Ishikawa (cell line): ENCODE results near the gene PRDM16.

Source experiments
- EP300 ChIP-seq: IDR thresholded peaks from 2 replicates; pipeline ENCODE4 v1.6.1; 2012; ENCODE audit warnings: borderline replicate concordance
- FOXM1 ChIP-seq: IDR thresholded peaks from 2 replicates; pipeline ENCODE4 v1.6.1; 2012; ENCODE audit warnings: low read depth, borderline replicate concordance
- MAX ChIP-seq: IDR thresholded peaks from 2 replicates; pipeline ENCODE4 v1.6.1; 2012
- REST ChIP-seq: IDR thresholded peaks from 2 replicates; pipeline ENCODE4 v1.6.1; 2012; ENCODE audit warnings: low read depth, mild to moderate bottlenecking
- TAF1 ChIP-seq: IDR thresholded peaks from 2 replicates; pipeline ENCODE4 v1.6.1; 2012; ENCODE audit warnings: low read depth, mild to moderate bottlenecking
- TEAD4 ChIP-seq: IDR thresholded peaks from 2 replicates; pipeline ENCODE4 v1.6.1; 2012
- YY1 ChIP-seq: IDR thresholded peaks from 2 replicates; pipeline ENCODE4 v1.6.1; 2012; ENCODE audit warnings: low read depth

GRCh38 chr1:3278416-3279181, 209.6 kb downstream of the PRDM16 start:
- TF ChIP-seq EP300 (no peak), YY1 (no peak), MAX (no peak), TEAD4 (no peak), TAF1 (no peak), REST (no peak), FOXM1 (no peak)
